ENCODE measurements around the gene LMO7.
"Not testable (repeated sequence)": the region's sequence is repeated elsewhere in the genome, so short reads cannot be mapped to it uniquely, and the experiment has no call there.

The LMO7 gene

DNA sequence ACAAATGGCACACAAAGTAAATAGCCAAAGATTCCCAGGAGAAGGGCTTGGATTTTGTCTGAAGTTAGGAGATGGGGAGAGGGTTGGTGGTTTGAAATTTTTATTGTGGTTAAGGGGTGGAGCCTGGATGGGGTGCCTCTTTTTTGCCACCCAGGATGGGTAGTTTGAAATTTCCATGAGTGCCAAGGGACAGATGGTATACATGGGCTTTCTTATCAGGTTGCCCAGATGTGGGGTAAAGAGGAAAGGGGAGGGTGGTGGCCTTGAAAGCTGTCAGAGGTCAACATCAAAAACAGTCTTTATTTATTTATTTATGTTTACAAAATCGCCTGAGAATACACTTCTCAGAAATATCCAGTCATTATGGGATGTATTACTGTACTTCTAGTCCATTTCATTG, 46.2 kb downstream of the LMO7 start:
- Histone ChIP-seq H3K36me3 (ENCODE audit: control insufficient read depth, insufficient read depth, low read length) (no peaks in the 10 kb centered on the region), H3K27me3 (ENCODE audit: control insufficient read depth, insufficient read depth, low read length) (no peaks in the 10 kb centered on the region), H3K9ac (ENCODE audit: low read length) (no peak overlapping the region), H3K9me3 (ENCODE audit: control insufficient read depth, low read length) (no peaks in the 10 kb centered on the region), H3K4me3 (ENCODE audit: low read length) (no peak overlapping the region), H3K4me1 (ENCODE audit: control insufficient read depth, insufficient read depth, low read length) (no peaks in the 10 kb centered on the region)

DNA sequence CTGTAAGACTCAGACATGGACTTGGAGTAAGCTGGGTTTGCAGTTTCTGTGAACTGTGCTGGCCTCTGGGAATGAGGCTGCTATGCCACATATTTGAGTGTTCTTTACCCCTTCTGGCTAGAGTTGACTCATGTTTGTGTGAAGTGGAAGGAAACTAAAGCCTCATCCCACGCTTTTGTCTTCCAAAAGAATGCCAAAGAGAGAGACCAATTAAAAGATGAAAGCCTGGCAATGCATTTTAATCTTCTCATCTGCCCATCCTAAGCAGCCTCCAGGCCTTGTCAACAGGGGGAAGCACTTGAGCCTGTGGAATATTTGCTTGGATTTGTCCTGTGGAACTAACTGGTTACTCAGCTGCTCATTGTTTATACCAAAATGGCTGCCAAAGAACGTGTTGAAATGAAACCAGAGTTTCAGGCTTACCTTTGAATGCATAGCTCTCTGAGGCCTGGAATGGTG, 49.1 kb downstream of the LMO7 start:
- Histone ChIP-seq H3K4me1 (ENCODE audit: control insufficient read depth, insufficient read depth, low read length) (peaks cover under 1% of the 10 kb centered on the region), H3K36me3 (ENCODE audit: control insufficient read depth, insufficient read depth, low read length) (no peaks in the 10 kb centered on the region), H3K27me3 (ENCODE audit: control insufficient read depth, insufficient read depth, low read length) (no peaks in the 10 kb centered on the region), H3K4me3 (ENCODE audit: low read length) (no peak overlapping the region), H3K9me3 (ENCODE audit: control insufficient read depth, low read length) (no peaks in the 10 kb centered on the region), H3K9ac (ENCODE audit: low read length) (no peak overlapping the region)

DNA sequence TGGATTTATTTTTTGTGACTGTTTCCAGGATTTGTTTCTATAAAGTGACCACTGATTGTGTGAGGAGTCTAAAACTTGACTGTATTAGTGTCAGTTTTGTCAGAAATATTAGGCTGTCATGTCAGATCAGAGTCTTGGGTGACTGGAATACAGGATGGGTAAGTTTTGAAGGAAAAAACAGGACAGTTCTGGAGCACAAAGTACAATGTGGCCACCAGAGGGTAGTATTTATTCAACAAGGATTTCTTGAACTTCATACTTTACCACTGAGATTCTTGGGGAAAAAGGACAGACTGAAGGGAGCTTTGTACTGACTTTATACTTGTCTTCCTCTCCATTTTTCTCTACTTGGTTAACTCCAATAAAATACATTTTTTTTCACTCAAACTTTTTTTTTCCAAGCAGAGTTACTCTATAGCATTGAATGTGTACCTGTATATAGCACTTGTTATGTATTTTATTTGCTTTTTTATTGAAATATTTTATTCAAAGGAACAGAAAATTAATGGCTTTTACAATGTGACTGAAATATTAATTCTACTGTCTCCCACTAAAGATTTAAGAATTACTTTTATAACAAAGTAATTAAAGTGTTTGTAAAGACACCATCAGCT, 51.1 kb downstream of the LMO7 start:
- peaks cover 15% of the 10 kb centered on the region for H3K4me1 ChIP-seq (ENCODE audit: control insufficient read depth, insufficient read depth, low read length)

DNA sequence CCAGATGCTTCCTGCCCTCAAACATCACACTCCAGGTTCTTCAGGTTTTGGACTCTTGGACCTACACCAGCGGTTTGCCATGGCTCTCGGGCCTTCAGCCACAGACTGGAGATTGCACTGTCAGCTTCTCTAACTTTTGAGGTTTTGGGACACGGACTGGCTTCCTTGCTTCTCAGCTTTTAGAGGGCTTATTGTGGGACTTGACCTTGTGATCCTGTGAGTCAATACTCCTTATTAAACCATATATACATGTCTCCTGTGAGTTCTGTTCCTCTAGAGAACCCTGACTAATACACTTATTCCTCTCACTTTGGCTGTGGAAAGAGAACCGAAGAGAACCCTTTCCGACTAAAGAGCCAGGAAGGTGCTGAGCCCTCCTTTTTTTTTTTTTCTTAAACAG, 53.6 kb downstream of the LMO7 start:
- H3K9ac ChIP-seq (ENCODE audit: low read length), result no peak overlapping the region
- no peak overlapping the region for H3K4me3 ChIP-seq (ENCODE audit: low read length)
- no peaks in the 10 kb centered on the region for H3K36me3 ChIP-seq (ENCODE audit: control insufficient read depth, insufficient read depth, low read length)
- H3K4me1 ChIP-seq (ENCODE audit: control insufficient read depth, insufficient read depth, low read length), result peaks cover 21% of the 10 kb centered on the region
- no peaks in the 10 kb centered on the region for H3K9me3 ChIP-seq (ENCODE audit: control insufficient read depth, low read length)
- no peaks in the 10 kb centered on the region for H3K27me3 ChIP-seq (ENCODE audit: control insufficient read depth, insufficient read depth, low read length)

More for the DNA sequence above, 51.1 kb downstream of the LMO7 start:
- no peaks in the 10 kb centered on the region for H3K9me3 ChIP-seq (ENCODE audit: control insufficient read depth, low read length)
- no peak overlapping the region for H3K4me3 ChIP-seq (ENCODE audit: low read length)
- no peaks in the 10 kb centered on the region for H3K27me3 ChIP-seq (ENCODE audit: control insufficient read depth, insufficient read depth, low read length)
- H3K9ac ChIP-seq (ENCODE audit: low read length), result no peak overlapping the region
- no peaks in the 10 kb centered on the region for H3K36me3 ChIP-seq (ENCODE audit: control insufficient read depth, insufficient read depth, low read length)

DNA sequence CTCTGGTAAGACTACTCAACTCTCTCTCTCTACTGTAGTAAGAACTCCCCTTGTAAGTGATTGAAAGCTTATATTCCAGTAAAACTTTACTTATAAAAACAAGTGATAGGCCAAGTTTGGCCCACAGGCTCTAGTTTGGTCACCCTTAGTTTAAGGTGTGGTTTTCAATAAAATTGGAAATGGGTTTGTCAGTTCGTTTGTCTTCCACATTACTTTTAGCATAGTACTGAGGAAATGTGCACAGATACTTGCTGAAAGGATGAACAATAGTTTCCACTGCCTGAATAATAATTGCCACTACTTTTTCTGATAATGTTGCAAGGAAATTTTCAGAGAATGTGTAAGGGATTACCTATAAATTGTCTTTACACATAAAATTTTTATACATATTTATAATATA, 54.5 kb downstream of the LMO7 start:
- no peak overlapping the region for H3K9ac ChIP-seq (ENCODE audit: low read length)
- H3K27me3 ChIP-seq (ENCODE audit: control insufficient read depth, insufficient read depth, low read length), result no peaks in the 10 kb centered on the region
- H3K9me3 ChIP-seq (ENCODE audit: control insufficient read depth, low read length), result no peaks in the 10 kb centered on the region
- no peaks in the 10 kb centered on the region for H3K36me3 ChIP-seq (ENCODE audit: control insufficient read depth, insufficient read depth, low read length)
- H3K4me1 ChIP-seq (ENCODE audit: control insufficient read depth, insufficient read depth, low read length), result peaks cover 31% of the 10 kb centered on the region
- H3K4me3 ChIP-seq (ENCODE audit: low read length), result no peak overlapping the region

DNA sequence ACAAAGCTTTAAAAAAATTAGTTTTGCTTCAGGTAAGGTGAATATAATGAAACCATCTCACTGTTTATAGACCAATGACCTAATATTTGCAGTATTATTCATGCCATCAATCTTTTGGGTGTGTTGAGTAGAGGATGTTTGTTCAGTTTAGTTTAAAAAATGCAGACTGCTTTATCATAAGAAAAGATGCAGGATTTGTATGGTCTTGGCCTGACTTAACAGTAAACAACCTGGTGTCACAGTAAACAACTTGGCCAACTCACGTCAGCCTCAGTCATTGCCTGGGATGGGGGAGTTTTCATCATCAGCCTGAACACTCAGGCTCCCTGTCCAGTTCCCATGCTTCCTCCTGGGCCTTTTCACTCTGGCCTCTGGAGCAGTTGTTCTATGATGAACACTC, 55.1 kb downstream of the LMO7 start:
- Histone ChIP-seq H3K27me3 (ENCODE audit: control insufficient read depth, insufficient read depth, low read length) (no peaks in the 10 kb centered on the region), H3K9me3 (ENCODE audit: control insufficient read depth, low read length) (no peaks in the 10 kb centered on the region), H3K4me3 (ENCODE audit: low read length) (no peak overlapping the region), H3K36me3 (ENCODE audit: control insufficient read depth, insufficient read depth, low read length) (no peaks in the 10 kb centered on the region), H3K4me1 (ENCODE audit: control insufficient read depth, insufficient read depth, low read length) (peaks cover 35% of the 10 kb centered on the region), H3K9ac (ENCODE audit: low read length) (no peak overlapping the region)

DNA sequence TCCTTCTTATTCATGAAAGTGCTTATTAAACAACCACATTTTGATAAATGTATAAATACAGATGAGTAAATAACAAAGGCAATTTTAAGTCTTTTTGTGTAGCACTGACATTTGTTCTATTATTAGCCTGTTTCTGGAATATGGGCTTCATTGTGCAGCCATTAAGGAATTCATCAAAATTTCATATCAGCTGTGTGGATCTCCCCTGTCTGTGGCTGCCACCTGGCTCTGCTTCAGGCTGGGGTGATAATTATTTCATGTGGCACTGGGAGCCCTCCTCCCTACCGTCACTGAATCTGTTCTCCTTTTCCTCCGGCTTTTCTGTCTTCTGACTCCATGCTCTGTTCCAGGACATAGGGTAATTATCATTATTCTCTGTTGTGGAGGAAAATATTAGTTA, 57.1 kb downstream of the LMO7 start:
- H3K9me3 ChIP-seq (ENCODE audit: control insufficient read depth, low read length), result no peaks in the 10 kb centered on the region
- no peak overlapping the region for H3K4me3 ChIP-seq (ENCODE audit: low read length)
- no peak overlapping the region for H3K9ac ChIP-seq (ENCODE audit: low read length)
- no peaks in the 10 kb centered on the region for H3K36me3 ChIP-seq (ENCODE audit: control insufficient read depth, insufficient read depth, low read length)
- H3K4me1 ChIP-seq (ENCODE audit: control insufficient read depth, insufficient read depth, low read length), result peaks cover 36% of the 10 kb centered on the region
- H3K27me3 ChIP-seq (ENCODE audit: control insufficient read depth, insufficient read depth, low read length), result no peaks in the 10 kb centered on the region

DNA sequence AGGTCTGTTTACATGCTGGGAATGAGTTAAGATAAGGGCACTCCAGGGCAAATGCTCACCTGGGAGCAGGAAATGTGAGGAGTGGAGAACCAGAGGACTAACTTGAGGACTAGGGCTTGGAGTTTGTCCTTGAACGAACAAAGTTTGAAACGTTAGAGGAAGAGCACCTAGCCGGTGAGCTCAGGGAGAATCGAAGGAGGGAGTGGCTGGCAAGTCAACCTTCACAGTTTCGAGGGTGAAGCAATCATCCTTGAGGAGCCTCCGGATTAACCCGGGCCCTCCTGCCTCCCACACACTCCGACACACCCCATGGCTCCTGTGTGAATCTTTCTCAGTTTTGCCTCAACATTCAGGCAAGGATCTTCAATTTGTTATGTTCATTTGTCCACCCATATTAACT, 58.6 kb downstream of the LMO7 start:
- Histone ChIP-seq H3K36me3 (ENCODE audit: control insufficient read depth, insufficient read depth, low read length) (no peaks in the 10 kb centered on the region), H3K9me3 (ENCODE audit: control insufficient read depth, low read length) (no peaks in the 10 kb centered on the region), H3K27me3 (ENCODE audit: control insufficient read depth, insufficient read depth, low read length) (no peaks in the 10 kb centered on the region), H3K4me1 (ENCODE audit: control insufficient read depth, insufficient read depth, low read length) (peaks cover 36% of the 10 kb centered on the region), H3K4me3 (ENCODE audit: low read length) (no peak overlapping the region), H3K9ac (ENCODE audit: low read length) (peak overlapping the region; percentile 27)

DNA sequence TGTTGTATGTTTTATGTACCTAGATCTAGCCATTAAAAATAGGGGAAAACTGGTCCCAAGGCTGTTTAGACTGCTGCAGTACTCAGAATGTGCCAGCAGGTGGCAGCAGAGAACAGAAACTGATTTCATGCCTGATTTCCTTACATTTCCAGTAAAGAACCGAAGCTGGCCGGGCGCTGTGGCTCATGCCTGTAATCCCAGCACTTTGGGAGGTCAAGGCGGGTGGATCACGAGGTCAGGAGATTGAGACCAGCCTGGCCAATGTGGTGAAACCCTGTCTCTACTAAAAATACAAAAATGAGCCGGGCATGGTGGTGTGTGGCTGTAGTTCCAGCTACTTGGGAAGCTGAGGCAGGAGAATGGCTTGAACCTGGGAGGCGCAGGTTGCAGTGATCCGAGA, 59.8 kb downstream of the LMO7 start:
- H3K4me1 ChIP-seq (ENCODE audit: control insufficient read depth, insufficient read depth, low read length), result peaks cover 30% of the 10 kb centered on the region
- H3K27me3 ChIP-seq (ENCODE audit: control insufficient read depth, insufficient read depth, low read length); H3K9me3 ChIP-seq (ENCODE audit: control insufficient read depth, low read length); H3K9ac ChIP-seq (ENCODE audit: low read length); H3K36me3 ChIP-seq (ENCODE audit: control insufficient read depth, insufficient read depth, low read length); H3K4me3 ChIP-seq (ENCODE audit: low read length): not testable (repeated sequence)

DNA sequence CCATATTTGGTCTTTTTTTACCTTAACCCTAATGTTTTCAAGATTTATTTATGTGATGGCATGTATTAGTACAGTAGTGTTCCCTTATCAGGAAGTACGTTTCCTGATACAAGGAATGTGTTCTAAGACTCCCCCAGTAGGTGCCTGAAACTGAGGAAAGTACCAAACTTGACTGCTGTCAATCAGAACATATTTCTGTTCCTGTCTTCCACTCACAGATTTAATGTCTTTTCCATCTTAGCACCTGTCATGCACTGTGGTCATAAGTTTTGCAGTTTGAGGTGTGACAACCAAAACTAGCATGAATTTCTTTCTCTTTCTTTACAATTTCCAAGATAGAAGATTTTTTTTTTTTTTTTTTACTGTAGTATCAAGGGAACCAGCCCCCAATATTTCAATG, 62.9 kb downstream of the LMO7 start:
- H3K4me3 ChIP-seq (ENCODE audit: low read length), result no peak overlapping the region
- no peaks in the 10 kb centered on the region for H3K36me3 ChIP-seq (ENCODE audit: control insufficient read depth, insufficient read depth, low read length)
- H3K9me3 ChIP-seq (ENCODE audit: control insufficient read depth, low read length), result no peaks in the 10 kb centered on the region
- H3K9ac ChIP-seq (ENCODE audit: low read length), result no peak overlapping the region
- no peaks in the 10 kb centered on the region for H3K27me3 ChIP-seq (ENCODE audit: control insufficient read depth, insufficient read depth, low read length)
- H3K4me1 ChIP-seq (ENCODE audit: control insufficient read depth, insufficient read depth, low read length), result peaks cover 24% of the 10 kb centered on the region

DNA sequence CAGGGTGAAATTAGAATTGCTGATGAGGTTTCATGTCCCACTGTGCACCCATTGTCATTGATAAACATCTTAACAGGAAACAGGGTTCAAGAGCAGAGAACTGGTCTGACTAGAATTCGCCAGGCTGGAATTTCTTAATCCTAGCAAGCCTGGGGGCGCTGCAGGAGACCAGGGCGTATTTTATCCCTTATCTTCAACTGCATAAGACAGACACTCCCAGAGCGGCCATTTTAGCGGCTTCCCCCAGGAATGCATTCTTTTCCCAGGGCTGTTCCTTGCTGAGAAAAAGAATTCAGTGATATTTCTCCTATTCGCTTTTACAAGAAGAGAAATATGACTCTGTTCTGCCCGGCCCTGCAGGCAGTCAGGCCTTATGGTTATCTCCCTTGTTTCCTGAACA, 63.6 kb downstream of the LMO7 start:
- H3K9ac ChIP-seq (ENCODE audit: low read length); H3K9me3 ChIP-seq (ENCODE audit: control insufficient read depth, low read length); H3K36me3 ChIP-seq (ENCODE audit: control insufficient read depth, insufficient read depth, low read length); H3K27me3 ChIP-seq (ENCODE audit: control insufficient read depth, insufficient read depth, low read length); H3K4me3 ChIP-seq (ENCODE audit: low read length): not testable (repeated sequence)
- H3K4me1 ChIP-seq (ENCODE audit: control insufficient read depth, insufficient read depth, low read length), result peaks cover 24% of the 10 kb centered on the region

DNA sequence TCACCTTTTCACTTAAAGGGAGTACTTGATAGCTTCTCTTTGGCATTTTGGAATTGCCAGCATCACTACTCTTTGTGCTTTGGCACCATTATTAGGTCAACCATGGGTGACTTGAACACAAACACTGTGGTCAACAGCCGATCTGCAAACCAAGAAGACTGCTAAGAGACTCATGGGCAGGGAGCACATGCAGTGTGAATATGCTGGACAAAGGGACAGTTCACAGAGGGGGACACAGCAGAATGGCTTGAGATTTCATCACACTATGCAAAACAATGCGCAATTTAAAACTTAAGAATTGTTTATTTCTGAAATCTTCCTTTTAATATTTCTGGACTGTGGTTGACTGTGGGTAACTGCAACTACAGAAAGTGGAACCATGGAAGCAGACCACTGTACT, 64.4 kb downstream of the LMO7 start:
- Histone ChIP-seq H3K9ac (ENCODE audit: low read length) (no peak overlapping the region), H3K36me3 (ENCODE audit: control insufficient read depth, insufficient read depth, low read length) (no peaks in the 10 kb centered on the region), H3K4me1 (ENCODE audit: control insufficient read depth, insufficient read depth, low read length) (peaks cover 20% of the 10 kb centered on the region), H3K27me3 (ENCODE audit: control insufficient read depth, insufficient read depth, low read length) (no peaks in the 10 kb centered on the region), H3K9me3 (ENCODE audit: control insufficient read depth, low read length) (no peaks in the 10 kb centered on the region), H3K4me3 (ENCODE audit: low read length) (no peak overlapping the region)

DNA sequence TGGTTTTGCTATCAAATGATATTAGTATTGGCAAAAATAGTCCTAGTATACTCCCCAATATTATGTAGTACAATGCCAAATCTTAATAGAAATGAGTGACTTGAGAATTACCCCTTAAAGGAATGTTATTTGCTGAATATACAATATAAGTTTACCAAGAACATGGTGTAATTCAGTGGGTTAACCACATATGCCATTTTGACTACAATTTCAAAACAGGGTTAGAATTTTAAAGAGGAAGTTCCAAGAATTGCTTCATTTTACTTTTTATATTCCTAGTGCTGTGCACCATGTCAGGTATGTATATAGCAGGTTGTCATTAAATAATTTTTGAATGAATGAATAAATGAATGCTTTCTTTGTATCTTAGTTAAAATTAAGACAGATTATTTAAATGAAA, 66.3 kb downstream of the LMO7 start:
- H3K4me3 ChIP-seq (ENCODE audit: low read length), result no peak overlapping the region
- no peaks in the 10 kb centered on the region for H3K27me3 ChIP-seq (ENCODE audit: control insufficient read depth, insufficient read depth, low read length)
- no peaks in the 10 kb centered on the region for H3K36me3 ChIP-seq (ENCODE audit: control insufficient read depth, insufficient read depth, low read length)
- peaks cover 19% of the 10 kb centered on the region for H3K4me1 ChIP-seq (ENCODE audit: control insufficient read depth, insufficient read depth, low read length)
- no peak overlapping the region for H3K9ac ChIP-seq (ENCODE audit: low read length)
- no peaks in the 10 kb centered on the region for H3K9me3 ChIP-seq (ENCODE audit: control insufficient read depth, low read length)

All from mucosa of stomach (tissue), 1 donor.